Activated T-cell treated with anti-CD3 and anti-CD28 coated beads, Interleukin-2, amount 50 U/mL, for 48 hours (primary cell): ENCODE measurements around the gene DNAJB6.

Experiments
- DNase-seq, 2 experiments: peaks; one replicate each; pipeline ENCODE4 v3.0.0-alpha.2; 2020

The DNAJB6 gene

DNA sequence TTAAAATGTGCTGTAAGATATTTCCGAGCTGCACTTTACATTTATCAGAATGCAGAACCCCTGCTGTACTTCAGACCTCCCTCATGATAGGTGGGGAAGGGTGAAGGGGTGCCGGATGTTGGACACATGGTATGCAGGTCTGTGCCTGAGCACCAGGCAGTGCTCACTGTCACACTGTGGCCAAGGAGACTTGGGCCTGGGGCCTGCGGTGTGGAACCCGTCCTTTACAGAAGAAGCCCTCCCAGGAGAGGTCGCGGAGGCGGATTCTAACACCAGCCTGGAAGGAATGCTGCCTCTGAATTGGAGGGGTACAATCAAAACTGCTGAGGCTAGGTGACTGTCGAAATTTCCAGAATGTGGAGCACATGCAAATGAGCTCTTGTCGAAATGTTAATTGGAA, 34.5 kb downstream of the DNAJB6 start:
- no peak for DNase-seq

DNA sequence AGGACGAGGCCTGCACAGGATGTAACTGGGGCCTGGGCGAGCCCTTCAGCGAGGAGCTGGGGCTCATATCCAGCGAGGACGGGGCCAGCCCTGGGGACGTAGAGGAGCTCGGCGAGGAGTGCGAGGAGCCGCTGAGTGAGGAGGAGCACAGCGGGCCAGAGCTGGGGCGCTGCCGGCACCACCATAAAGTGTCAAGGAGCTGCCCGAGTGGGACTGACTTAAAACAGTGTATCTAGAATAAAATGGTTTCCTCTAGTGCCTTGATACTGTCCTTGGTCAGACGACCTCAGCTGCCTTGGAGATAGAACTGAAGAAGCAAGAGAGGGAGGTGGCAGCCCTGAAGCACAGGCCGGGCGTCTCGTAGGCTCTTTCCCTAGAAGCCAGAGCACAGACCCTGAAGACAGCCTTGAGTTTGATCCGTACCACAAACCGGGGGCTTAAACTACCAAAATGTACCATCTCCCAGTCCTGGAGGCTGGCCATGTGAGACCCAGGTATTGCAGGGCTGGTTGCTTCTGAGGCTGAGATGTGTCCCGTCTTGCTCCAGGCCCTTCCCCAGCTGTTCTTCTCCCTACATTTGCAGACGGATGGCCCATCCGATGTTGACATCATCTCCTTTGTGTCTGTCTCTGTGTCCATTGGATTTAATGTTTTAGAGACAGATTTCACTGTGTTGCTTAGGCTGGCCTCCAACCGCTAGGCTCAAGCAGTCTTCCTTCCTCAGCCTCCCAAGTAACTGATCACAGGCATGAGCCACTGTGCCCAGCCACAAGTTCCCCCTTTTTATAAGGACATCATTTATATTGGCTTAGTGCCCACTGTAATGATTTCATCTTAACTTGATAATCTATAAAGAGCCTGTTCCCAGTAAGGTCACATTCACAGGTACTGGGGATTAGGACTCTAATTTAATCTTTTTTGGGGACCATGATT, 35.8 kb downstream of the DNAJB6 start:
- no peak for DNase-seq

DNA sequence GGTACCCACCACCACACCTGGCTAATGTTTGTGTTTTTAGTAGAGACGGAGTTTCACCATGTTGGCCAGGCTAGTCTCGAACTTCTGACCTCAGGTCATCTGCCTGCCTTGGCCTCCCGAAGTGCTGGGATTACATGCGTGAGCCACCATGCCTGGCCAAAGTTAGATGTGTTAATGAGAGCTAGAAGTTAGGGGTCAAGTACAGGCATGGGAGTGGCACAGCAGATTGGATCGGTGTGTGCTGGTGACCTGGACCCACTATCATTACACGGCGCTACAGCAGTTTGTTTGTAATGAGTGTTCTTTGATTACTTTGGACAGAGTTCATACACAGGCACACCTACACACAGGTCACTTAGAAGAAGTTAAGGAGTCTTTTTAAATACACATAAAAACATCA, 36.7 kb downstream of the DNAJB6 start:
- no peak for DNase-seq

DNA sequence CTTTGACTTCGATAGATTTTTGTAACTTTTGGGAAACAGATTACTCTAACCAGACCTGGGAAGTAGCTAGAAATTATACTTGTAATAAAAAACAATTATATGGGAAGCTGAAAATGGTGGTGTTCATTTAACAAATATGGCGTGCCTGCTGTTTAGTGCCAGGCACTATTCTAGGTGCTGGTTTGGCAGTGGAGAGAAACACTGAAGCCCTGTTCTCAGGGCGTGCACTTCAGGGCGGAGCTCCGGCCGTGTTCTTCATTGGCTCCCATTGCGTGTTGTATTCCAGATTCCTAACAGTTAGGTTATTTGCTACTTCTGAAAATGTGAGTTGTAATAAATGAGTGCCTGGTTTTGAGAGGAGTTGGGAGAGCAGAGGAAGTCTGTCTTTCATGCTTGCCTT, 38.6 kb downstream of the DNAJB6 start:
- DNase-seq: no peak

DNA sequence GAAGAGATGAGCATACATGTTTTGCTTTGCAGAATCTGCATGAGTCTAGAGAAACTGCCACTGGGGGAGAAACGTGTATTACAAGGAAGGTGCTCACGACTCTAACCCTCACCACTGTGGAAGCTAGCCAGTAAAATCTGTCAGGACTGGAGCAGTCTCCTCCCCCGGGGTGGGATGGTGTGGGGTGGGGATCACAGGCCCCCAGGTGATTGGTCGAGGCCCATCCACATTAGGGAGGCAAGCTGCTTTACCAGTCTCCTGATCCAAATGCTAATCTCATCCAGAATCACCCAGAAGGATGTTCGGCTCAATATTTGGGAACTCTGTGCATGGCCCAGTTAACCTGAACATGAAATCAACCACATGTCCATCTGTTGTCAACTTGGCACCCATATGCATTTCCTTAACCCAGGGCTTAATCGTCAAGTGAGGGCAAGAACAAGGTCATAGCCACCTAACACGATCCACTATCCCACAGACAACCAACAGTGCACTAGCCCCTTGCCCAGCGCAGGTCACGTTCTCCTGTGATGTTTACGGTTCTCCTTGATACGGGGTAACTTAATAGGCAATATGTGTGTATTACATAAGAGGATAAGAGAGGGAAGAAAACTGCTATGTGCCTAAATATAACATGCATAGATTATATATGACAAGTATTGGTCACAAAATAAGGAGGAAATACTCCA, 40.8 kb downstream of the DNAJB6 start:
- no peak for DNase-seq

DNA sequence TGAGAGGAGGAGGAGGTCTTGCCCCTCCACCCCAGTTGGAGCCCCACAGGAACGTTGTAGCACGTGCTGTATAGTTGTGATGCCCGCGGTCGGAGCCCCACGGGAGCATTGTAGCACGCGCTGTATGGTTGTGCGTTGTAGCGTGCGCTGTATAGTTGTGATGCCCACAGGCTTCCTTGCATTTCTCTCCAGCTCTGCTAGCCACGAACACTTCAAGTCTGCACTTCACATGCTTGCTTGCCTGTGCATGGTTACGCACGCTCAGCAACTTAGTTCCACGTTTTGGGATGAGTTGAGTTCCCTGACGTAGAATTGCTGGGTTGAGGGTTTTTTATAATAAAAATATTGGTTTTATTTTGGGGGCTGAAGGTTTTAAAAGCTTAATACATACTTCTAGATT, 41.6 kb downstream of the DNAJB6 start:
- no peak for DNase-seq

DNA sequence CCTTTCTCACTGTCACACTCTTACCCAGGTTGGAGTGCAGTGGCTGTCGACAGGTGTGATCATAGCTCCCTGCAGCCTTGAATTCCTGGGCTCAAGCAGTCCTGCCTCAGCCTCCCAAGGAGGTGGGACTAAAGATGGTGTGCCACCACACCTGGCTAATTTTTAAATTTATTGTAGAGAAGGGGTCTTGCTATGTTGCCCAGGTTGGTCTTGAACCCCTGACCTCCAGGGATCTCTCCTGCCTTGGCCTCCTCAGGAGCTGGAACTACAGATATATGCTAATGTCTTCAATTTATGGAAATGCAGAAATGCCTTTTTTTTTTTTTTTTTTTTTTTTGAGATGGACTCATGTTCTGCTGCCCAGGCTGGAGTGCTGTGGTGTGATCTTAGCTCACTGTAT, 42.7 kb downstream of the DNAJB6 start:
- no peak for DNase-seq

DNA sequence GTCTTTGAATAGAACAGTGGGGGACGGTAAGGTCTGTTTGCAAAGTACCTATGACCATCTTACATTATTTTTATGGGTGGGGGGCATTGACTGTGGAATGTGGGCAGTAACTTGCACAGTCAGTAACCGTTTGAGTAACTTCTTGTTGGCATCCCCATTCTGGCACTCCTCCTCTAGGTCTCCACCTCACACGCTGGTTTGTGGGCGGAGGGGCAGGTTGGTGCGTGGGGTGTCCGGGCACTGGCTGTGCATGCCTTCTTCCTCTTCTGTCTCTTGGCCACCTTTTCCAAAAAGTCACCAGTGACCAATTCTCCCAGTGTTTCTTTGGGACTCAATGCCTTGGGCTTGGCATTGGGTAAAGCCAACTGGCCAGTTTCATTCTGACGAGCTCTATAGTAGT, 43.6 kb downstream of the DNAJB6 start:
- no peak for DNase-seq

DNA sequence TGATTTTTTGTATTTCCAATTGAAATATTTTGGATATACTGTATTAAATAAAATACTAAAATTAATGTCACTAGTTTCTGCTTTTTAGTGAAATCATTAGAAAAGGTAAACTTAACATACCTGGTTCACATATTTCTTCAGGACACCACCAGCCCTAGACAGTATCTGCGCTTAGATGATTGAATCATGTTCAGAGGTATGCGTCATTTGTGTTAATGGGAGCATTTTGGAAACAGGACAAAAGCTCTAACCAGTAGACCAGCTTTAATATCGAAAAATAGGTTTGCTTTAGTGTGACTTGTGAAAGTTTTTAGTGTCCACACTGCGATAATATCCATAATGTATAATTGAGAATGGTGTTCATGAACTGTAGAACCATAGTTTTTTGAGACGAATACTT, 47.1 kb downstream of the DNAJB6 start:
- no peak for DNase-seq

DNA sequence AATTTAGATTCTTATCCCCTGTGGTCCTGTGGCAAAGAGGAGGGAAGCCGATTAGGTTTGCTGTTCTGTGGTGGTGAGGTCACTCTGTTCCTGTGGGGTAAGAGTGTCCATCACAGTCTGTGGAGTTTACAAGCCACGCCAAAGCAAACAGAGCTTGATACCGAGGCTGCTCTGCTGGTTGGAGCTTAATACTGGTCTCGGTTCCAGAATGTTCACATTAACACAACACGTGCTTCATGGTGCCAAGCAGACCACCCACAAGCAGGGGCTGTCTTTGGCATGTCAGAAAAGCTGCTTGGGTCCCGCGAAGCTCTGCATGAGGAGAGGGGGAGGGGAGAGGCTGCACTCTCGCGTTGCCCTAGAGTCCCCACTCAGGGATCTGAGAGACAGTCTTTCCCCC, 47.5 kb downstream of the DNAJB6 start:
- no peak for DNase-seq

DNA sequence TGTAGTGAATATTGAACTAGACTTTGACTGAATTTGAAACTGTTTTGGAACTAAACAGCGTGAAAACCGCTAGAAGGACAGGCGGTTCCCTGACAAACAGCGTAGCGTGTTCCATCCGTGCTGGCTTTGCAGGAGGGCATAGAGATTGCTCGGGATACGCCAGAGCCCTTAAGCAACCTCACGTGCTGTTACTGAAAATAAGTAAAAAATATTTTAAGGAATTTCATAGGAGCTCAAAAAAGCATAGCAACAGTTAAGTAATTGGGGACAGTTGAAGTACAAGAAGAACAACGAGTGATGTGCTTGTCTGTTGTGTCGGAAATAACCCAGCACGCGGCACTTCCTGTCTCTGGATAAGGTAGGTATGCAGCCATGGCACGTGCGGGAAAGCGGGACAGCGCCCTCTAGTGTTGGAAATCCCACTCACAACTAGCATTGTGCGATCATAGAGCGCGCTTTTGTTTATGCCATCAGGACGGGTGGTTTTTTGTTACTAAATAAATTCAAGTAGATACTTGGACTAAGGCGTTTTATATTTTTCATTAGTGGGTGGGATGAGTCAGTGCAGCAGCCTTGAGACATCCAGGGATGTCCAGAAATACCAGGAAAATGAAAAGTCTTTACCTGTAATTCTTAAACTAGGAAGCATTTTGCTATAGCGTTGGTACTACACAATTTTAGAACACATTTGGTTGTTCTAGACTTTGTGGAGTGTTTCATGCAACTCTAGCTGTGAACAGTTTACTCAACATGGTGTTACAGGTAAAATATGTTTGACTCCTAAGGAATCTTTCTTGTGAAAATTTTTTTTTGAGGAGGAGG, 50.4 kb downstream of the DNAJB6 start:
- DNase-seq: peak; percentile 89

DNA sequence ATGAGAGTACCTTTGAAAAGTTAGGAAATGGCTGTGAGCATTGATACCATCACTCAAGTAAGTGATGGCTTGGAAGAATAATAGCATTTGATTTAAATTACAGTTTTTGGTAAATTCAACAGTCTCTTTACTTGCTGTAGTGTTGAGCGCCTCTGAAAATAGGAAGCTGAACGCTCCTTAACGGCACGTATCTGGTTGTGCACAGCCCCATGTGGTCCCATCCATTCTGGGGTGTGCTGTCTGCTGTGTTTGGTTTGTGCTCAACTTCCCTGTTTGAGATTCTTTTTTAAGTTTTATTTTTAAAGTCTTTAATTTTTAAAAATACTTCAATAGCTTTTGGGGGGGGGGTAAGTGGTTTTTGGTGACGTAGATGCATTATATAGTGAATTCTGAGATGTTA, 51.5 kb downstream of the DNAJB6 start:
- DNase-seq: no peak

DNA sequence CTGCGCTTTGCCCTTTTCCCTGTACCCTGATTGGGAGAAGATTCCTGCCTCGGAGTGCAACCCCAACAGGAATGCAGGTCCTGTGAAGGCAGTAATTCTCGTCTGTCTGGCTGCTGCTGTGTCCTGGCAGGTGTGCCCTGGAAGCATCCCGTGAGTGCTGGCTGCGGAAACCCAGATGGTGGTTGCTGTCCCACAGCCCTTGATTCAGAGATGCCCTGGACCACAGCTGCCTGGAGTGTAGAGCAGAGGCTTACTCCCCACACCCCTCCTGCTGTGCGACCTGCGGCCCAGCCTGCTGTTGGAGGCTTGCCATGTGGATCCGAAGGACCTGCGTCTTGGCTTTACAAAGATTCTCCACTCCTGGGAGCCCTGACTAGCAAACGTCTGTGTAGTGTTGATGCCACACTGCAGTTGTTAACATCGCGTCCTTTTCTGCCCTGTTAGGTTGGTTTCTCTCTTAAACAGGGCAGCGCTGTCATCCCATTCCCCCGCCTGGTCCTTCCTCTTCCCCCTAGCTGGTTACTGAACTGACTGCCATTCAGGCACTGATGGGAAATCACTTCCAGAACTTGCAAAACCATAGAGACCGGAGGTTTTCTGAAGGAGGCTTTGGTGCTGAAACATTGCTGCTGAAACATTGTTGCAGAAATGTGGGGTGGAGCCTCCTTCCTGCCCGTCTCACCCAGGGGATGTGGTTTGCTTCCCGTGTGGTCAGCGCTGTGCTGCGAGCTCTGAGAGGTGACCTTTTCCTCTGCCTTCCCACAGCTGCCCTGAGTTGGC, 53.3 kb downstream of the DNAJB6 start:
- no peak for DNase-seq

DNA sequence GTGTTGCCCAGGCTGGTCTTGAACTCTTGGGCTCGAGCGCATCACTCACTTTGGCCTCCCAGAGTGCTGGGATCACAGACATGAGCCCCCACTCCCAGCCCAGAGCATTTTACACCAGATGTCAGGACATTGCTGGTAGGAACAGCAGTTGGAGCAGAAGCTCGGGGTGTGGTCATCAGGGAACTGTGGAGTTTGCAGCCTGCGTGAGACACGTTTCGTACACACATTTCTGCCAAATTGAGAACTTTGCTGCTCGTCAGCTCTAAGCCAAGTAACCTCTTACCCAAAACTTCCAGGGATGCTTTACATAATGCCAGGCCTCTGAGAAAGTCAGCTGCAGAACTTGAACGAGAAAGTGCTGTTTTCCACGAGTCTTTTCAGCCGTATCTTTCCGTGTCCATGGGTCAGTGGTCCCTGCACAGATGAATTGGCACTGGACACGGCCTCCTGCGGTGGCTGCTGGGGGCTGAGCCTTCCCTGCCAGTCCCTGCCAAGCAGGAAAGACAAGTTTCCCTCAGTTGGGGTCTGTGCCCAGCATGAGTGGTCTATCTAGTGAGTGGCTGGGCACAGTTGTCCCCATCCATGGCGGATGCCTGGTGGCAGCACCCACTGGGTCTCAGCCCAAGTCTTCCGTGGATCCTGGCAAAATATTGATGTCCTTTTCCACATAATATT, 54.4 kb downstream of the DNAJB6 start:
- DNase-seq: no peak

DNA sequence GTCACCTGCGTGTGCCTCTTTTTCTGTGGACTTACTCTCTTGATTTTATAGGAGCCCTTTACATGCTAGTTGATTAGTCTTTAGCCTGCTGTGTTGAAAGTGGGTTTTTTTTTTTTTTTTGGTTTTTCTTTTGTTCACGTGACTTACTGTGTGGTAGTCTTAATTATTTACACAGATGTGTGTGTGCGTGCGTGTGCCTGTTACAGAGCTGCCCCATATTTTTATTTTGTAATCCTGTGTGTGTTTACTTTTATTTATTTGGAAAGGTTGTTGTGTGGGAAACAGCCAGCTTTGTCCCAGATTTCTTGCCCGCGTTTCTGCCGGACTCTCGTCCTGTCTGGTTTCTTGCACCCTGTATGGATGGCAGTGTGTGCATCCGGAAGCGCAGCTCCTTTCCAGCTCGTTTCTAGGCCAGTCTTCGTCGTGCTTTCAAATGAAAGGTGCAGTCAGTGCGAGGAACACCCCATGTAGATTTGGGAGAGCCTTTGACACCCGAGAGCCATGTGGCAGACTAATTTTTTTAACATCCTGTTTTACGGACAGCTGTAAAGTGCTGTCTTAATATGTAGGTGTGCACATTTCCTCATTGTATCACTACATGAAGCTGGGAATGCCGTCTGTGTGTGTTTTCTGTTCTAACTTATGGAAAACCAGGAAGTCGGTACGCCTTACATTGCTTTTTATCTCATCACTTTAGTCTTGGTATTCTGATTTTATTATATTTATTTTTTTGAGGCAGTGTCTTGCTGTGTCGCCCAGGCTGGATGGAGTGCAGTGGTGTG, 55.6 kb downstream of the DNAJB6 start:
- DNase-seq: no peak

DNA sequence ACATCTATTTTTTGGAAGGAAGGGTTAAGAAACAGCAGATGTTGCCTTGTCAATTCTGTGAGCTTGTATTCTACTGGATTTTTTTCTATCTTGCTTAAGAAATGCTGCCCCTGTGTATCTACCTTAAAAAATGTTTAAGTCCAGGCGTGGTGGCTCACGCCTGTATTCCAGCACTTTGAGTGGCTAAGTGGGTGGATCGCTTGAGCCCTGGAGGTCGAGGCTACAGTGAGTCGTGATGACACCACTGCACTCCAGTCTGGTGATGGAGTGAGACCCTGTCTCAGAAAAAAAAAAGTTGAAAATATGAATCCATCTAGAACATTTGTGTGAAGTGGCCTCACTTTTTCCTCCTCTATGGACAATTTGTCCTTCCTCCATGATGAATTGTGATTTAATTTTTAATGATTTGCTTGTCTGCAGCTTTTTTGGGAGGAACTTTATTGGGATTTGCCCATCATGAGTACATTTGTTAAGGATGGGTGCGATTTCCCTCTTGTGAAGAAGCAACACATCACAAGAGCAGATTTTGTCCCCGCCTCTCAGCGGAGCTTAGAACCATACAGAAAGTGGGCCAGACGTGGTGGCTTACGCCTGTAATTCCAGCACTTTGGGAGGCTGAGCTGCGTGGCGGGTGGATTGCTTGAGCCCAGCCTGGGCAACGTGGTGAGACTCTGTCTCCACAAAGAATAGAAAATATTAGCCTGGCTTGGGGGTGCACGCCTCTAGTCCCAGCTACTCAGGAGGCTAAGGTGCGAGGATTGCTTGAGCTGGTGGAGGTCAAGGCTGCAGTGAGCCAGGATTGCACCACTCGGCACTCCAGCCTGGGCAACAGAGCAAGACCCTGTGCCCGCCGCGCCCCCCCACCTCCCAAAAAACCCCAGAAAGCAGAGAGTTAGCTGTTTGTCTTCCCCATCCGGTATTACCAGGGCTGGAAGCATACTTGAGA, 57.7 kb downstream of the DNAJB6 start:
- DNase-seq: no peak

DNA sequence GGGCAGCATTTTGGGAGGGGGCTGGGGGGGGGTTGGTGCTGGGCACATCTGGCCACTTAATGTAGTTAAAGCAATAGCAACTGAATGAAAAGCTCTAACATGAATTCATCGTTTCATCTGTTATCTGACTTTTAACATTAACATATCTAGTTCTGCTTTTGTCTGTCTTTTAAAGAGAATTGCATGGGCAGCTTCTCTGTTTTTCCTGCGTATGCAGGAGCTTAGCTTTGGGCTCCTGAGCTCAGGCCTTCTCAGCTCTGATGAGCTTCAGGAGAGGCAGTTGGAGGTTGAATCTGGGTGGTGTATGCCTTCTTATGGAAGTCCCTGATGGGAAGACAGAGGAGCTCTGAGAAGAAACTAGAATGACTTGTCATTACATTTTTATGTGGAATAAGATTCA, 58.4 kb downstream of the DNAJB6 start:
- DNase-seq: no peak

DNA sequence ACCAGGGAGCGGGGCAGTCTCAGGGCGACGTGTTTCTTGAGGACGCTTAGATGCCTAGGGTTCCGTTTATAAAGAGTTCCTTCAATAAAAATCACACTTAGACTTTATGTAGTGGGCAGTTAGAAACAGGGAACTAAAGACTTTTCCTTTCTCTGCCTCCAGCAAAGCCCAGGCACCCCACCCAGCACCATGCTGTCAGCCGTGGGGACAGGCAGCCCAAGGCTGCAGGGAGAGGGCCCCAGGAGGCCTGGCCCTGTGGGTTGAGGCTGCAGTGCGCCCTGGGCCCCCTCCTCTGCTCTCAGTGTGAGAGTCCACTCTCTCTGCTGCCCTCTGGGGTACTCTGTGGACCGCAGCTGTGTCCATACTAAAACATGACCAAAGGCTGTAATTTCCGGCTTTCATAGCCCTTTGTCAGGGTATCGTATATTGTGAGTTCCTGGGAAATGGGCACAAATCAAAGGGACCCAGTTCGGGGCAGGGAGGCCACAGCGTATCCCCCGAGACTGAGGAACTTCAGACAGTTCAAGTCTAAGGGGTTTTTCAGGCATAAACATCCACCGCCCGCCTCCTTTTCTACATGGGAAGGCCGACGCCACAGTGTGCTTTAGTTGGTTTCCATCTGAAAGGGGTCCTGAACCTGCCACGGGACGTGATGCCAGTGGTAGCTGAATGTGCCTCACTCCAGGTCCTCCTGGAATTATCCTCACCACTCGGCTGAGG, 59.7 kb downstream of the DNAJB6 start:
- DNase-seq: no peak

DNA sequence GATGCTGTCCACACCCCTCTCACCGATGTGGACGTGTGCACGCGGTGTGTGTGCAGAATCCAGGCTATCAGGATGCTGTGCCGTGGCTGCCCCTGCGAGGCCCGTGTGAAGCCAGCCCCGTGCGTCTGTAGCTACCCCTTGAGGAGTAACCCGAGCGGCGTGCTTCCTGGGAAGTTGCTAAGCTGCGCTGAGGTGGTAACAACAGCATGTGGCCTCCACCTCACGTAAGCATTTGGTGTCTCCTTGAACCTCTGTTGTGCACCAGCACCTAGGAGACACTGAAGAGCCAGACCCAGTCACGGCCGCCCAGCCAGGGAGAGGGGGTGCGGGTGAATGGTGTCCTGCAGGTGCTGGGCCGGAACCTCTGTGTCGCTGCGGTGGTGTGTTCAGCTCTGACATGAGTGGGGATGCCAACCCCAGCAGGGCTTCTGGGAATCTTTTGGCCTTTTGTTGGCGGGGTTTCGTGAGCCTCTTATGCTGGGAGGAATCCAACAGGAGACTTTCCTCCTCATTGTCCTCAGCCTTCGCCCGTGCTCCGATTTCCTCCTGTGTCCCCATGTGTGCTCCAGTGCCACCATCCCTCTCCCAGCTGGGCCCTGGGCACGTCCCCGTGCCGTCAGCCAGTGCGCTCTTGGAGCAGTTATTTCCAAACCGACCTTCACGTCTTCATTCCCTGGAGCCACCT, 60.4 kb downstream of the DNAJB6 start:
- DNase-seq: no peak
